T-helper 2 cell treated with Interferon-gamma antibody and Interleukin-4, amounts not matched to agents 5 μg/mL and 100 μg/mL, for 36 hours (primary cell): Measurements from ENCODE around the gene SUGP1.
"Not testable (repeated sequence)": the region's sequence is repeated elsewhere in the genome, so short reads cannot be mapped to it uniquely, and the experiment has no call there.

Source experiments
- DNase-seq: peaks from one replicate; pipeline ENCODE4 v3.0.0; 2021; ENCODE audit warnings: low spot score
- H3K27ac Mint-ChIP-seq: one replicate; pipeline ENCODE4 v1.8.0; 2021; ENCODE audit warnings: mild to moderate bottlenecking, mixed read lengths
- H3K27me3 Mint-ChIP-seq: one replicate; pipeline ENCODE4 v1.8.0; 2021; ENCODE audit warnings: low read depth, mixed read lengths
- H3K36me3 Mint-ChIP-seq: one replicate; pipeline ENCODE4 v1.8.0; 2021; ENCODE audit warnings: low read depth, mixed read lengths
- H3K4me1 Mint-ChIP-seq: one replicate; pipeline ENCODE4 v1.8.0; 2021; ENCODE audit warnings: low read depth, mixed read lengths
- H3K4me3 Mint-ChIP-seq: one replicate; pipeline ENCODE4 v1.8.0; 2022; ENCODE audit warnings: mild to moderate bottlenecking, moderate library complexity, mixed read lengths
- H3K9me3 Mint-ChIP-seq: one replicate; pipeline ENCODE4 v1.8.0; 2021; ENCODE audit warnings: mixed read lengths

Gene SUGP1, protein sequence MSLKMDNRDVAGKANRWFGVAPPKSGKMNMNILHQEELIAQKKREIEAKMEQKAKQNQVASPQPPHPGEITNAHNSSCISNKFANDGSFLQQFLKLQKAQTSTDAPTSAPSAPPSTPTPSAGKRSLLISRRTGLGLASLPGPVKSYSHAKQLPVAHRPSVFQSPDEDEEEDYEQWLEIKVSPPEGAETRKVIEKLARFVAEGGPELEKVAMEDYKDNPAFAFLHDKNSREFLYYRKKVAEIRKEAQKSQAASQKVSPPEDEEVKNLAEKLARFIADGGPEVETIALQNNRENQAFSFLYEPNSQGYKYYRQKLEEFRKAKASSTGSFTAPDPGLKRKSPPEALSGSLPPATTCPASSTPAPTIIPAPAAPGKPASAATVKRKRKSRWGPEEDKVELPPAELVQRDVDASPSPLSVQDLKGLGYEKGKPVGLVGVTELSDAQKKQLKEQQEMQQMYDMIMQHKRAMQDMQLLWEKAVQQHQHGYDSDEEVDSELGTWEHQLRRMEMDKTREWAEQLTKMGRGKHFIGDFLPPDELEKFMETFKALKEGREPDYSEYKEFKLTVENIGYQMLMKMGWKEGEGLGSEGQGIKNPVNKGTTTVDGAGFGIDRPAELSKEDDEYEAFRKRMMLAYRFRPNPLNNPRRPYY

DNA sequence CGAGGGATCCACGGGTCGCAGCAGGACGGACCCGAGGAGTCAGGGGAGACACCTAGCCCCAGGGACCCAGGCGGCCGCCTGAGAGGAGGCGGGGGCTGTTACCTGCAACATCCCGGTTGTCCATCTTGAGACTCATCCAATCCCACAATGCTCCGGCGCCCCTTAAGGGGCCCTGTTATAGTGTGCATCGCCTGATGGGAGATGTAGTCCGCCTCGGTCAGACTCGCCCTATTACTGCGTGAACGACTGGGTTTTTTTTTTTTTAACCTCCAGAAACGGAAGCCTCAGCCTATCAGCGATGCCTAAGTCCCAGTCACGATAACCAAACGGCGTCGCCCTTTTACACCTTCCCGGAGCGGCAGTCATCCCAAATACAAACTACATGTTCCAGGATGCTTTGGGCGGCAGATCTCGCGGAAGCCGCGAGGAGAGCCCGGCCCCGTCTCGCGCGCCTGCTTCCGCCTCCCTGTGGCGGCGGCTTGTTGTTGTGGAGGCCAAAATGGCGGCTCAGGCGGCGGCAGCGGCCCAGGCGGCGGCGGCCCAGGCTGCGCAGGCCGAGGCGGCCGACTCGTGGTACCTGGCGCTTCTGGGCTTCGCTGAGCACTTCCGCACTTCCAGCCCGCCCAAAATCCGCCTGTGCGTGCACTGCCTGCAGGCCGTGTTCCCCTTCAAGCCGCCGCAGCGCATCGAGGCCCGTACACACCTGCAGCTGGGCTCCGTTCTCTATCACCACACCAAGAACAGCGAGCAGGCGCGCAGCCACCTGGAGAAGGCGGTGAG lies at the start of gene SUGP1, which contains the start of gene MAU2:
Gene SUGP1 (minus strand): TSS at position 149 of the 780 bp plus-strand sequence. CDS start 13 bp downstream, at position 136.
Gene MAU2 (plus strand): TSS at position 469 of the 780 bp plus-strand sequence. CDS start 31 bp downstream, at position 500.
- H3K27me3 Mint-ChIP-seq = no peaks in the 10 kb centered on the region
- DNase-seq = peak; percentile 93
- no peaks in the 10 kb centered on the region for H3K9me3 Mint-ChIP-seq
- peak within 1 kb of the TSS; percentile 99 for H3K27ac Mint-ChIP-seq
- H3K4me1 Mint-ChIP-seq = peaks cover 21% of the 10 kb centered on the region
- H3K36me3 Mint-ChIP-seq = peaks cover 32% of the 10 kb centered on the region
- H3K4me3 Mint-ChIP-seq = peak within 1 kb of the TSS; percentile 98

DNA sequence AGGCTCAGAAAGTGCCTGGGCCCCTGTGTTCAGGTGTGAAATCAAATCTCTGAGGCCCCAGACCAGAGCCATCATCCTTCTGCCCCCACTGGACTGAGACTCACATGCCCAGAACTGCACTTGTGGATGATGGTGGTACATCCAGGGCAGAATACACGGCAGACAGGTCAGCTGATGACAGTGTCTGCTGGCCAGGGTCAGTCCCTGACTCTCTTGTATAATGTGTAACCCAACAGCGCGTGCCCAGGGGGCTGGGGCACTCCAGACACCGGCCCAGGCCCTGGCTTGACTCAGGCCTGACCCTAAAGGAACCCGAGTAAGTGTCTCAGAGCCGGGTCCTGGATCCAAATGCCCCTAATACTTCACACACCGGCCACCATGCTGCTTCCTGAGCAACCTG lies 47.8 kb upstream of the SUGP1 start:
- no peaks in the 10 kb centered on the region for H3K27me3 Mint-ChIP-seq
- DNase-seq = no peak
- H3K36me3 Mint-ChIP-seq = no peaks in the 10 kb centered on the region
- H3K27ac Mint-ChIP-seq = no peak overlapping the region
- H3K4me1 Mint-ChIP-seq = peaks cover 18% of the 10 kb centered on the region
- no peak overlapping the region for H3K4me3 Mint-ChIP-seq
- H3K9me3 Mint-ChIP-seq = no peaks in the 10 kb centered on the region

DNA sequence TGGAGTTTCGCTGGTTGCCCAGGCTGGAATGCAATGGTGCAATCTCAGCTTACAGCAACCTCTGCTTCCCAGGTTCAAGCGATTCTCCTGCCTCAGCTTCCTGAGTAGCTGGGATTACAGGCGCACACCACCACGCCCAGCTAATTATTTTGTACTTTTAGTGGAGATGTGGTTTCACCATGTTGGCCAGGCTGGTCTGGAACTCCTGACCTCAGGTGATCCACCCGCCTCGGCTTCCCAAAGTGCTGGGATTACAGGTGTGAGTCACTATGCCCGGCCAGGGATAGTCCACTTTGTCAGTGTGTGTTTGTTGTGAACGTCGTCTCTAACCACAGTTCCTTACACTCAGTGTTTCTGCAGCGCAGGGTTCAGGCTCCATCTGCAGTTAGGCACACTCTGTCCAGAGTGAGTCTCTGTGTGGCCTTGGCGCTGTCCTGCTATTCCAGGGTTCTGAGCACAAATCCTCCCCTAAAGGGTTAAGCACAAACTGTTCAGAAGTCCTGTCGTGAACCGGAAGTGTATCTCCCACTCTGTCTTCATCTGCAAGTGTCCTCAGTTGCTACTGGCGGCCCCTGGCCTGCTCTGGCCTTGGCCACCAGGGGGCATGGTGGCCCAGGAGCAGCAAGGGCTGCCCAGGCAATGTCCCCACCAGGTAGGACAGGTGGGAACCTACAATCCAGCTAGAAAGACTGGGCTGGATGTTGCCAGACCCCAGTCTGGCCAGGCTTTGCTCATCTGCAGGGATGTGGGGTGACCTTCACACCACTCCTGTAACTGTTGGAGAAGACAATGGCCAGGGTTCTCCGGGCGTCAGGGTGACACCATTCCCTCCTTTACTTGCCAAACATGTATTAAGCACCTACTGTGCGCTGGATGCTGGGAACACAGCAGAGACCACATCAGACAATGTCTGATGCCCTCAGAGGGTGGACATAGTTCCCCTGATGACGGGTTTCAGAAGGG lies 46.4 kb upstream of the SUGP1 start:
- Mint-ChIP-seq H3K27ac (peak overlapping the region; percentile 69), H3K27me3 (no peaks in the 10 kb centered on the region), H3K36me3 (no peaks in the 10 kb centered on the region), H3K4me1 (peaks cover 15% of the 10 kb centered on the region), H3K9me3 (no peaks in the 10 kb centered on the region), H3K4me3 (peak overlapping the region; percentile 51)
- DNase-seq = peak; percentile 69

DNA sequence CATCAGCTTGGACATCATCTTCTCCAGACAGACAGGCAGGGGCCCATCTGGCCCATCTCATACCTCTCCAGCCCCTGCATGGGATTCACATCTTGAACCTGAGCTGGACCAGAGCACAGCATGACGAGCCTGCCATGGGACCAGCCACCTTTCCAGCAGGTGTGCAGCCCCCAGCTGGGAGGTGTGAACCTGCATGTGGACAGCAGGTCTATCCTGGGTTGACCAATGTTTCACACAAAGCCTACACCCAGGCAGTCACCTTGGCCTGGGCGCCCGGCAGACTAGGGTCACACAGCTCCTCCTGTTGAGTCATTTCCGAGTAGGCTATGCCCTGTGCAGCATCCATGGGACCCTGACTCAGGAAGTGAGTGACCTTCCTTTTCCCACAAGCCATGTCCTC lies 41.8 kb upstream of the SUGP1 start:
- Mint-ChIP-seq H3K27me3 (no peaks in the 10 kb centered on the region), H3K36me3 (peaks cover 5% of the 10 kb centered on the region), H3K9me3 (no peaks in the 10 kb centered on the region), H3K4me3 (no peak overlapping the region), H3K27ac (peak overlapping the region; percentile 34), H3K4me1 (peaks cover 27% of the 10 kb centered on the region)
- no peak for DNase-seq

DNA sequence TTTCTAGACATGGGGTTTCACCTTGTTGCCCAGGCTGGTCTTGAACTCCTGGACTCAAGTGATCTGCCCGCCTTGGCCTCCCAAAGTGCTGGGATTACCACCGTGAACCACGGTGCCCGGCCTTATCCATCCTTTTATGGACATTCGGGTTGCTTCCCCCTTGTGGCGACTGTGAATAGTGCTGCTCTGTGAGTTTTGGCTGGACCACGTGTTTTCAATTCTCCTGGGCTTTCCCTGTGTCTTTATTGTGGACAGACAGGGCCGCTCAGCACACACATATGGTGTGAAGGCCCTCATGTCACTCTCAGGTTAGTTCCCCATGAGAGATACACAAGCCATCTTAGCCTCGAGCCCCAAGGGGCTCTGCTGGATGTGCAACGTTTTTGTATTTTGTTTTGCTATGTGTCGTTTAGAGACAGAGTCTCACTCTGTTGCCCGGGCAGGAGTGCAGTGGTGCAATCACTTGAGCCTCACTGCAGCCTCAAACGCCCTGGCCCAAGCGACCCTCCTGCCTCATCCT lies 40.8 kb upstream of the SUGP1 start:
- no peaks in the 10 kb centered on the region for H3K9me3 Mint-ChIP-seq
- peak overlapping the region; percentile 36 for H3K27ac Mint-ChIP-seq
- peaks cover 7% of the 10 kb centered on the region for H3K36me3 Mint-ChIP-seq
- H3K4me3 Mint-ChIP-seq = peak overlapping the region; percentile 32
- peaks cover 20% of the 10 kb centered on the region for H3K4me1 Mint-ChIP-seq
- no peaks in the 10 kb centered on the region for H3K27me3 Mint-ChIP-seq
- DNase-seq = peak; percentile 70

DNA sequence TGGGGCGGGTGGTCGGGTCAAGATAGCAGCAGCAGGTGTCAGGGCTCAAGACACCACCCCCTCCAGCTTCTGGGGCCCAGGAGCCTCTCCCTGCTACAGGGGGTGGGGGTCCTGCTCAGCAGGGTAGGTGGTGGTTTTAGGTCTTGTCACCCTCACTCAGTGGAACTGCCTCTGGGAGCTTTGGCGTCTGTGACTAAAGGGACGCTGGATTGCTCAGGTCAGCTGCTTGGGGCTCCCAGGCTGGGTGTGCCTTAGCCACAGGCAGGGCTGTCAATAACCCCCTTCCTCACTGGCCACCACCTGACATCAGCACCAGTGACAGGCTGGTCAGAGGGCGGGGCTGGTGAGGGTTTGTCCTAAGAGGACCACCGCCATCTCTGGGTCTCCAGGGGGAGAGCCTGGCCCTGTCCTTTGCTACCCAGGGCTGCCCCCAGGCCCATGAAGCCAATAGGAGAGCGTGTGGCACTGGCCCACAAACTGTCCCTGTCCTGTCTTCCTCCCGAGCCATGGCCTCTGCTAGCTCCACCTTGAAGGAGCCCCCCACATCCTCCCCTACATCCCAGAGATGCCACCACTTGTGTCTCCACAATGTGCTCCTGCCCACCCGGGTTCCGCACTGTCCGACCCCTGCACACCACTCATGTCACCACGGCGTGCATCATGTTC lies 36.7 kb upstream of the SUGP1 start:
- H3K27ac Mint-ChIP-seq = no peak overlapping the region

DNA sequence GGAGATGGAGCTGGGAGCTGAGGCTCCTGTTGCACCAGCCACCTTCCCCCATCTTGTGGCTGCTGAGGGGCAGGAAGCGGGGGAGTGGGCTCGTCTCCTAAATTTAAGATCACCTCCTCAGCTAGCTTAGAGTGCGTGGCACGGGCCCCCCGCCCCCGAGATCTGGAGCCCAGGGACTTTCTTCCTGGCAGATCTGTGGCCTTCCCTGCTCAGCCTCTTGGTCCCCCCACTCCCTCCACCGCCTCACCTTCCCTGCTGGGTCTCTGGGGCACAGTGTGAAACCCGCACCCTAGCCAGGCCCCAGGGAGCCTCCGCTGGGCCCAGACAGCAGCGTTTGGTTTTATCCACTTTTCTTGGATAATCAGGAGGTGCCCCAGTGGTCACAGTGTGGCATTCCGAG lies 36.2 kb upstream of the SUGP1 start:
- Mint-ChIP-seq H3K36me3 (peaks cover 23% of the 10 kb centered on the region), H3K27ac (no peak overlapping the region), H3K4me1 (peaks cover 12% of the 10 kb centered on the region), H3K4me3 (no peak overlapping the region), H3K27me3 (no peaks in the 10 kb centered on the region), H3K9me3 (no peaks in the 10 kb centered on the region)
- DNase-seq = no peak

More for the DNA sequence above, 36.7 kb upstream of the SUGP1 start:
- no peak for DNase-seq
- Mint-ChIP-seq H3K4me3 (no peak overlapping the region), H3K9me3 (no peaks in the 10 kb centered on the region), H3K36me3 (peaks cover 21% of the 10 kb centered on the region), H3K4me1 (peaks cover 14% of the 10 kb centered on the region), H3K27me3 (no peaks in the 10 kb centered on the region)

DNA sequence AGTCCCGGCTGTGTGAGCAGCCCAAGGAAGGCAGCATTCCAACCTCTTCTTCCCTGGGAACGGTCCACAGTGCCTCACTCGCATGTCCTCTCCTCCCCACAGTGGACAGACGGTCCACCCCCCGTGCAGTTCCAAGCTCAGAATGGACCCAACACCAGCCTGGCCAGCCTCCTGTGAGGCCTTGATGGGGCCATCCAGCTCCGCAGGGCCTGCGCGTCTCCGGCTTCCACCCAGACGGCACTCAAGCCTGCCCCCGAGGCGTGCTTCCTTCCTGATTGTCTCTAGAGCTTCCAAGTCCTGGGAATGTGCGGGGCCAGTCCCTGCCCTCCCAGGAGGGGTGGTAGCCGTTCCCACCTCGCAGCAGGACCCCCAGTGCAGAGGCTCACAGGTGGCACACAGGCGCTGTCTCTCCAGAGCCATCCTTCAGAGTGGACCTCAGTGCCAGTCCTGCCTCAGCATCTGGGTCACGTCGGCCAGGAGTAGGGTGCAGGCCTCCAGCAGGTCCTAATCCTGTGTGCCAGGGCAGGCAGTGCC lies 35.4 kb upstream of the SUGP1 start:
- H3K4me3 Mint-ChIP-seq = no peak overlapping the region
- no peaks in the 10 kb centered on the region for H3K9me3 Mint-ChIP-seq
- DNase-seq = no peak
- no peak overlapping the region for H3K27ac Mint-ChIP-seq
- peaks cover 23% of the 10 kb centered on the region for H3K36me3 Mint-ChIP-seq
- no peaks in the 10 kb centered on the region for H3K27me3 Mint-ChIP-seq
- peaks cover 6% of the 10 kb centered on the region for H3K4me1 Mint-ChIP-seq

DNA sequence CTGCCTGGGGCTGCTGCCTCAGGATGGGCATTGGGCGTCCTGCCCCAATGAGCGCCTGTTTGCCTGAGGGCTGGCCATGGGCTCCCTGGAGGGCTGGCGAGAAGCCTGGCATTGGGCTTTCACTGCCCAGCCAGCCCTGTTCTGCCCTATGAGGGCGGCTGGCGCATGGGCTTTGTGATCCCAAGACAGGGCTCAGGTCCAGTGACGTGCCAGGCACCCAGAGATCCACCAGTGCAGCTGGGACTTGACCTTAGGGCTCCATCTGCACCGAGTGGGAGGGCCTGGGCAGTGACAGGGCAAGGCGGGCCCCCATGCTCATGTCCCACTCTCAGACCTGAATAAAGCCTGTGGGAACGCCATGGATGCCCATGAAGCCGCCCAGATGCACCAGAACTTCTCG lies 34.6 kb upstream of the SUGP1 start:
- Mint-ChIP-seq H3K36me3 (peaks cover 24% of the 10 kb centered on the region), H3K9me3 (no peaks in the 10 kb centered on the region), H3K27me3 (no peaks in the 10 kb centered on the region), H3K4me1 (peaks cover 6% of the 10 kb centered on the region), H3K27ac (no peak overlapping the region), H3K4me3 (no peak overlapping the region)
- DNase-seq = no peak

DNA sequence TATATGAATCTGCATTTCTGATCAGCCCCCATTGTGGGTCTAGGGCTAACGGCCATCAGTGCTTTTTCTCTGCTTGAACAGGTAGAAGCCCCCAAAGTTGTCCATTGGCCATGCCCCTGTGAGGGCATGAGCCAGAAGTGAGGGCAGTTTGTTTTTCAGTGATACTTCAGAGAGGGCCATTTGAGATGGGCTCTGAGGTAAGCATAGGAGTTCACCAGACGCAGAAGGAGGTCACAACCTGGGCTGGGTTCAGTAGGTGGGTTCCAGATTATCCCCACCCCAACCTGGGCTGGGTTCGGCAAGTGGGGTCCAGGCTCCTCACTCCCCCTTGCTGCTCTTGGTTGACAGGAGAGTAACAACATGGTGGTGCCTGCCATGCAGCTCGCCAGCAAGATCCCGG lies 33.7 kb upstream of the SUGP1 start:
- Mint-ChIP-seq H3K9me3 (no peaks in the 10 kb centered on the region), H3K4me1 (peaks cover 6% of the 10 kb centered on the region), H3K4me3 (no peak overlapping the region), H3K27me3 (no peaks in the 10 kb centered on the region), H3K36me3 (peaks cover 31% of the 10 kb centered on the region), H3K27ac (no peak overlapping the region)
- DNase-seq = no peak

DNA sequence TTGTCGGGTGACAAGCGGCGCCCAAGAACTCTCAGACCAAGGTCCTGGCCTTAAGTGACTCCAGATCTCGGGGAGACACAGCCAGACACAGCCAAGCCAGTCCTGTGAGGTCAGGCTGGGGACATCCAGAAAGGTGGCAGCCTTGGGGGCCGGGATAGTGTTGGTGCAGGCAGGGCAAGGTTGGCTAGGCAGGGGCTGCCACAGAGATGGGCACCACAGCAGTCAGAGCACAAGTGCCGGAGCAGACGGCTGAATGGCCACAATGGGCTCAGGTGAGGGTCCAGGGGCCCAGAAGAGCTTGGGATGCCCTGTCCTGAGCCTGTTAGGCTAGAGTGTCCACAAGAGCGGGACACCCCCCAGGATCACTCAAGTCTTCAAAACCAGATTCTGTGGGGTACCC lies 32.5 kb upstream of the SUGP1 start:
- peaks cover 29% of the 10 kb centered on the region for H3K36me3 Mint-ChIP-seq

DNA sequence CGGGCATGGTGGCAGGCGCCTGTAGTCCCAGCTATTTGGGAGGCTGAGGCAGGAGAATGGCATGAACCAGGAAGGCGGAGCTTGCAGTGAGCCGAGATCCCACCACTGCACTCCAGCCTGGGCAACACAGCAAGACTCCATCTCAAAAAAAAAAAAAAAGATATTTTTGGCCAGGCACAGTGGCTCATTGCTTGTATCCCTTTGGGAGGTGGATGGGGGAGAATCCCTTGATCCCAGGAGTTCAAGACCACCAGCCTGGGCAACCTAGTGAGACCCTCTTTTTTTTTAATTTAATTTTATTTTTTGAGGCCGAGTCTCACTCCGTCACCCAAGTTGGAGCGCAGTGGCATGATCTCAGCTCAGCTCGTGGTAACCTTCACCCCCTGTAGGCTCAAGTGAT lies 30.4 kb upstream of the SUGP1 start:
- not testable (repeated sequence) for H3K27ac Mint-ChIP-seq, H3K4me1 Mint-ChIP-seq, H3K9me3 Mint-ChIP-seq, H3K4me3 Mint-ChIP-seq, DNase-seq, H3K27me3 Mint-ChIP-seq
- H3K36me3 Mint-ChIP-seq = peaks cover 39% of the 10 kb centered on the region

More for the DNA sequence above, 32.5 kb upstream of the SUGP1 start:
- Mint-ChIP-seq H3K27ac (no peak overlapping the region), H3K27me3 (no peaks in the 10 kb centered on the region), H3K9me3 (no peaks in the 10 kb centered on the region), H3K4me1 (no peaks in the 10 kb centered on the region), H3K4me3 (no peak overlapping the region)
- DNase-seq = no peak
